Gastroesophageal sphincter (tissue), 4 donors: ENCODE results near the gene DAAM1. TPM values are rescaled to one million over a fixed set of nuclear protein-coding genes. Genes with fewer than 3 reads are reported as not detected.
A peak's percentile ranks its signal among the peaks of the same experiment; 100 is the strongest.

Experiments used
- ATAC-seq: fragments of 150-250 bp; one replicate; pipeline ENCODE4 v1.9.1; 2016; ENCODE audit warnings: mild to moderate bottlenecking, moderate library complexity
- H3K27ac ChIP-seq, 4 donors: fragments of 200-600 bp; sonication (generic) in 3 of 4; 1 replicate in 3 of 4; 2 replicates in 1 of 4; pipeline ENCODE4 v1.5.1; 2016 to 2019
- H3K27me3 ChIP-seq: fragments of 200-600 bp; sonication (generic); one replicate; pipeline ENCODE4 v1.5.1; 2019
- H3K36me3 ChIP-seq, 2 donors: fragments of 200-600 bp; sonication (generic); one replicate each; pipeline ENCODE4 v1.5.1; 2019; ENCODE audit warnings: control low read depth in 1 of 2
- H3K4me1 ChIP-seq, 3 donors: fragments of 200-600 bp; sonication (generic); 1 replicate in 2 of 3; 2 replicates in 1 of 3; pipeline ENCODE4 v1.5.1; 2016 to 2019; ENCODE audit warnings: control low read depth in 2 of 3
- H3K4me3 ChIP-seq, 2 donors: fragments of 200-600 bp; sonication (generic); one replicate each; pipeline ENCODE4 v1.5.1; 2019; ENCODE audit warnings: mild to moderate bottlenecking in 1 of 2, moderate library complexity in 1 of 2
- H3K9me3 ChIP-seq, 3 donors: fragments of 200-600 bp; sonication (generic); one replicate each; pipeline ENCODE4 v1.5.1; 2017 to 2019; ENCODE audit warnings: control low read depth in 2 of 3
- CTCF ChIP-seq, 4 experiments: fragments of 200-600 bp in 2 of 4; fragments of 450-650 bp in 2 of 4; sonication (generic) in 1 of 4; IDR thresholded peaks; one replicate each; pipeline ENCODE4 v1.5.1; 2017 to 2019; ENCODE audit warnings: antibody characterized with exemption in 4 of 4, mild to moderate bottlenecking in 2 of 4, moderate library complexity in 2 of 4
- EP300 ChIP-seq: sonication (generic); formaldehyde crosslinking; IDR thresholded peaks from one replicate; pipeline ENCODE4 v1.6.1; 2017; ENCODE audit warnings: antibody characterized with exemption, mild to moderate bottlenecking
- POLR2A ChIP-seq, 2 donors: fragments of 450-650 bp; IDR thresholded peaks; one replicate each; pipeline ENCODE4 v1.6.1; 2017; ENCODE audit warnings: antibody characterized with exemption in 2 of 2, mild to moderate bottlenecking in 2 of 2, moderate library complexity in 1 of 2
- POLR2AphosphoS5 ChIP-seq: sonication (generic); formaldehyde crosslinking; IDR thresholded peaks from one replicate; pipeline ENCODE4 v1.6.1; 2017; ENCODE audit warnings: antibody characterized with exemption
- WGBS, 2 donors: methylation state at CpG; one replicate each; pipeline ENCODE4 v1.1.5; 2018; ENCODE audit warnings: low coverage in 1 of 2; 5-methylcytosine and 5-hydroxymethylcytosine counted together
- total RNA-seq, 4 donors: library from RNA; depleted of rRNA; stranded (reverse); fragments of >200 nt; gene quantifications; one replicate each; pipeline ENCODE4 v1.1.0, GENCODE V29; 2016

The DAAM1 gene
- total RNA-seq, 4 donors from 2014 or later: 64.0 to 124 (median 87.3) TPM

GRCh38 chr14:59395672-59396071 is 207.2 kb downstream of the DAAM1 start:
- no peak for ATAC-seq
- no peaks in the 10 kb centered on the region for H3K9me3 ChIP-seq

GRCh38 chr14:59398841-59399240 is 210.4 kb downstream of the DAAM1 start:
- H3K4me1 ChIP-seq: no peaks in the 10 kb centered on the region
- H3K9me3 ChIP-seq: no peaks in the 10 kb centered on the region
- no peak overlapping the region for H3K4me3 ChIP-seq
- no peak for ATAC-seq
- no peaks in the 10 kb centered on the region for H3K27me3 ChIP-seq
- H3K36me3 ChIP-seq: no peaks in the 10 kb centered on the region
- H3K27ac ChIP-seq: no peak overlapping the region
- 68 to 86% methylated on average over 1 of the region's 1 CpG for WGBS, 2 donors
- TF ChIP-seq POLR2AphosphoS5 (no peak), EP300 (no peak), POLR2A (IDR thresholded peaks at IDR 0.05) (no peak), CTCF (IDR thresholded peaks at IDR 0.05) (no peak)

More at GRCh38 chr14:59395672-59396071, 207.2 kb downstream of the DAAM1 start:
- Histone ChIP-seq H3K27me3 (no peaks in the 10 kb centered on the region), H3K36me3 (no peaks in the 10 kb centered on the region), H3K4me3 (no peak overlapping the region), H3K27ac (no peak overlapping the region), H3K4me1 (no peaks in the 10 kb centered on the region)
- TF ChIP-seq POLR2AphosphoS5 (no peak), EP300 (no peak), POLR2A (IDR thresholded peaks at IDR 0.05) (no peak), CTCF (IDR thresholded peaks at IDR 0.05) (no peak)
- WGBS, 2 donors: 40 to 73% methylated on average over 1 to 3 of the region's 3 CpGs

- Histone ChIP-seq H3K27ac (peak overlapping the region; percentile 45 to 68 (median 66)), H3K4me3 (no peak overlapping the region), H3K27me3 (no peaks in the 10 kb centered on the region), H3K4me1 (peaks cover 10 to 22% (median 10%) of the 10 kb centered on the region in 3 donors), H3K9me3 (no peaks in the 10 kb centered on the region), H3K36me3 (no peaks in the 10 kb centered on the region)
- WGBS, 2 donors: 21 to 36% methylated on average over 6 of the region's 6 CpGs
- TF ChIP-seq POLR2A (IDR thresholded peaks at IDR 0.05): no peak
- TF ChIP-seq CTCF (IDR thresholded peaks at IDR 0.05): no peak
- TF ChIP-seq EP300: no peak
- peak; percentile 17 for TF ChIP-seq POLR2AphosphoS5
- ATAC-seq: peak; percentile 28
Observed at GRCh38 chr14:59406454-59407245, 218.2 kb downstream of the DAAM1 start.

GRCh38 chr14:59407246-59408010 is 219.0 kb downstream of the DAAM1 start:
- Histone ChIP-seq H3K27ac (peak overlapping the region; percentile 45 to 68 (median 66)), H3K36me3 (no peaks in the 10 kb centered on the region), H3K27me3 (no peaks in the 10 kb centered on the region), H3K4me1 (peaks cover 10 to 22% (median 10%) of the 10 kb centered on the region in 3 donors), H3K9me3 (no peaks in the 10 kb centered on the region), H3K4me3 (no peak overlapping the region)
- TF ChIP-seq POLR2A (IDR thresholded peaks at IDR 0.05) (no peak), POLR2AphosphoS5 (peak; percentile 51), EP300 (no peak)
- ATAC-seq: peak; percentile 82
- WGBS, 2 donors: 38 to 73% methylated on average over 4 of the region's 4 CpGs

GRCh38 chr14:59415836-59416602 is 227.6 kb downstream of the DAAM1 start:
- H3K36me3 ChIP-seq: no peaks in the 10 kb centered on the region
- peaks cover 0 to 23% (median 0%) of the 10 kb centered on the region in 3 donors for H3K4me1 ChIP-seq
- TF ChIP-seq POLR2AphosphoS5 (no peak), POLR2A (IDR thresholded peaks at IDR 0.05) (no peak), EP300 (no peak), CTCF (IDR thresholded peaks at IDR 0.05) (no peak)
- H3K4me3 ChIP-seq: no peak overlapping the region
- H3K9me3 ChIP-seq: no peaks in the 10 kb centered on the region
- H3K27ac ChIP-seq: no peak overlapping the region
- WGBS, 2 donors: 77 to 88% methylated on average over 5 of the region's 5 CpGs
- no peak for ATAC-seq
- no peaks in the 10 kb centered on the region for H3K27me3 ChIP-seq
